CD4-positive, alpha-beta T cell (primary cell): Measurements from ENCODE around the gene WDR86. TPM values are rescaled to one million over a fixed set of nuclear protein-coding genes. Genes with fewer than 3 reads are reported as not detected.
A peak's percentile ranks its signal among the peaks of the same experiment; 100 is the strongest.

ENCODE experiments used
- ATAC-seq: fragments of 200-7000 bp; cut with Tn5 transposase; one replicate; pipeline ENCODE4 v1.10.0; 2022; ENCODE audit warnings: mild to moderate bottlenecking; ENCODE audit not compliant: poor library complexity
- CTCF ChIA-PET: fragments of 350-600 bp; sonication (Branson Sonifier 250); formaldehyde crosslinking; loops from one replicate; lab custom pipeline; 2021; ENCODE audit warnings: antibody characterized with exemption, inconsistent platforms; lab: Charles Lee
- POLR2A ChIA-PET: fragments of 350-600 bp; sonication (Branson Sonifier 250); formaldehyde crosslinking; loops from one replicate; lab custom pipeline; 2021; ENCODE audit warnings: antibody characterized with exemption, inconsistent platforms; lab: Charles Lee
- DNase-seq, 14 experiments: peaks; one replicate each; pipeline ENCODE4 v3.0.0-alpha.2; 2013 to 2020; ENCODE audit warnings: mixed read lengths in 2 of 14
- H3K27ac ChIP-seq, 2 donors: one replicate each; pipeline versions ENCODE4 v1.5.1 to v1.7.0; 2013; ENCODE audit warnings: low read length in 2 of 2, low read depth in 1 of 2, mild to moderate bottlenecking in 1 of 2
- H3K27me3 ChIP-seq, 2 experiments: 1 replicate in 1 of 2; 2 replicates in 1 of 2; pipeline versions ENCODE4 v1.6.1 to v1.7.0; 2013; ENCODE audit warnings: low read length in 2 of 2, control low read depth in 1 of 2, mild to moderate bottlenecking in 1 of 2, moderate library complexity in 1 of 2; ENCODE audit not compliant: insufficient read depth in 2 of 2, control insufficient read depth in 1 of 2
- H3K36me3 ChIP-seq: one replicate; pipeline ENCODE4 v1.6.1; 2013; ENCODE audit warnings: low read length, control low read depth; ENCODE audit not compliant: insufficient read depth
- H3K4me1 ChIP-seq: one replicate; pipeline ENCODE4 v1.6.1; 2013; ENCODE audit warnings: low read length, control low read depth; ENCODE audit not compliant: insufficient read depth
- H3K4me3 ChIP-seq: one replicate; pipeline ENCODE4 v1.5.1; 2013; ENCODE audit warnings: mild to moderate bottlenecking, low read length, moderate library complexity
- H3K9me3 ChIP-seq, 2 experiments: 1 replicate in 1 of 2; 2 replicates in 1 of 2; pipeline versions ENCODE4 v1.6.1 to v1.7.0; 2013; ENCODE audit warnings: low read length in 2 of 2, mild to moderate bottlenecking in 2 of 2, control low read depth in 1 of 2, moderate library complexity in 1 of 2; ENCODE audit not compliant: control insufficient read depth in 1 of 2, insufficient read depth in 1 of 2
- H3K27ac Mint-ChIP-seq: one replicate; pipeline ENCODE4 v1.8.0; 2020; ENCODE audit warnings: mixed read lengths
- H3K27me3 Mint-ChIP-seq: one replicate; pipeline ENCODE4 v1.8.0; 2021; ENCODE audit warnings: mixed read lengths
- H3K36me3 Mint-ChIP-seq: one replicate; pipeline ENCODE4 v1.8.0; 2021; ENCODE audit warnings: low read depth, mixed read lengths
- H3K4me1 Mint-ChIP-seq: one replicate; pipeline ENCODE4 v1.8.0; 2021; ENCODE audit warnings: low read depth, mixed read lengths
- H3K4me3 Mint-ChIP-seq: one replicate; pipeline ENCODE4 v1.8.0; 2020; ENCODE audit warnings: mild to moderate bottlenecking, mixed read lengths
- H3K9me3 Mint-ChIP-seq: one replicate; pipeline ENCODE4 v1.8.0; 2020; ENCODE audit warnings: mixed read lengths
- intact Hi-C, 2 experiments: fragments of 100-400 bp; cut with DNase I in 1 of 2; cut with micrococcal nuclease in 1 of 2; formaldehyde crosslinking; loops; one replicate each; pipeline versions ENCODE4 v1.15.1 to v1.9.0; 2023 to 2025; cut with DNase I, micrococcal nuclease
- total RNA-seq, 174 experiments: library from RNA in 2 of 174; stranded (reverse) in 2 of 174; gene quantifications; one replicate each; pipeline ENCODE4 v1.2.3 and lab custom pipeline; 2021 to 2026
- TF ChIP-seq, protein P1 (sequence below): fragments of 200-600 bp; IDR thresholded peaks from one replicate; pipeline ENCODE4 v1.8.0; 2022; ENCODE audit warnings: antibody characterized with exemption, mild to moderate bottlenecking

Gene WDR86
- total RNA-seq, 2 experiments from 2014 or later, result 5.6 to 6.2 TPM

DNA sequence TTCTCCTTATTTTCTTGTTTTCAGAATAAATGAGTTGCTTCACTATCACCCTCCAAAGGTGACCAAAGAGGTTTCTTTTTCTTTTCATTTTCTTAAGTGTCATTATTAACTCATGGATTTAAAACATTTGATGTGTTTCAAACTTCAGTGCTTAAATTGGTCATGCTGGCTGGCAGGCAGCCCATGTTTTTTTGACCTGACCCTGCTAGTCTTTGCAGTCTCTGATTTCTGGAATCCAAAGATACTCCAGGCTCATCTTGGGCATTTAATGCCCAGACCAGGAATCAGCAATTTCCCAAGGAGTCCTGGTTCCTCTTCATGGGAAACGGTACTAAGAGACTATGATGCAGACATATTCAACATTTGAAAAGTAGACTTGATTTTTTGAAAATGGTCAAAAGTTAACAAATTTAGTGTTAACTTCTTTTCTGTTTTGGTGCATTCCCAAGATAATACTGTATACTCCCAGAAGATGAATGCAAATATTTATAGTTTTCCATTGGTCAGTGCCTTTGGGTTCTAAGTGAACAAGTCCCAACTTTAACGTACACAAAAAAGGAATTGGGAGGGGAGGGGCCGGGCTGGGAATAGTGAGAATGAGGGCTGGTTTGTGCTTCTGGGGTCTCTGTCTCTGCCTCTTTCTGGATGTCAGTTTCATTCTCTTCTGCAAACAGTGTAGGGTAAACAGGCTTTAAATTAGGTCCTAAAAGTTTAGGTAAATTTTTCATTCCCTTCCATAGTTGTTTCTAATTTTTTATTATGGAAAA, 48.5 kb downstream of the WDR86 start:
- intact Hi-C loops, result no loop called here
- POLR2A ChIA-PET, result interaction anchor here (1.2 kb wide), 1 partner anchor 11 kb away, joined by 4 read pairs; no protein-coding TSS in a partner anchor
- Mint-ChIP-seq H3K4me3 (no peak overlapping the region), H3K27me3 (no peaks in the 10 kb centered on the region), H3K9me3 (no peaks in the 10 kb centered on the region), H3K4me1 (no peaks in the 10 kb centered on the region), H3K36me3 (peaks cover 72% of the 10 kb centered on the region), H3K27ac (no peak overlapping the region)
- no peaks in the 10 kb centered on the region for H3K27me3 ChIP-seq
- ATAC-seq (no peak), DNase-seq (no peak)
- TF ChIP-seq, protein P1, sequence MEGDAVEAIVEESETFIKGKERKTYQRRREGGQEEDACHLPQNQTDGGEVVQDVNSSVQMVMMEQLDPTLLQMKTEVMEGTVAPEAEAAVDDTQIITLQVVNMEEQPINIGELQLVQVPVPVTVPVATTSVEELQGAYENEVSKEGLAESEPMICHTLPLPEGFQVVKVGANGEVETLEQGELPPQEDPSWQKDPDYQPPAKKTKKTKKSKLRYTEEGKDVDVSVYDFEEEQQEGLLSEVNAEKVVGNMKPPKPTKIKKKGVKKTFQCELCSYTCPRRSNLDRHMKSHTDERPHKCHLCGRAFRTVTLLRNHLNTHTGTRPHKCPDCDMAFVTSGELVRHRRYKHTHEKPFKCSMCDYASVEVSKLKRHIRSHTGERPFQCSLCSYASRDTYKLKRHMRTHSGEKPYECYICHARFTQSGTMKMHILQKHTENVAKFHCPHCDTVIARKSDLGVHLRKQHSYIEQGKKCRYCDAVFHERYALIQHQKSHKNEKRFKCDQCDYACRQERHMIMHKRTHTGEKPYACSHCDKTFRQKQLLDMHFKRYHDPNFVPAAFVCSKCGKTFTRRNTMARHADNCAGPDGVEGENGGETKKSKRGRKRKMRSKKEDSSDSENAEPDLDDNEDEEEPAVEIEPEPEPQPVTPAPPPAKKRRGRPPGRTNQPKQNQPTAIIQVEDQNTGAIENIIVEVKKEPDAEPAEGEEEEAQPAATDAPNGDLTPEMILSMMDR, result no peak
- peaks cover 54% of the 10 kb centered on the region for H3K36me3 ChIP-seq
- H3K4me3 ChIP-seq, result no peak overlapping the region
- CTCF ChIA-PET, result interaction anchor here (2.1 kb wide), 1 partner anchor 46 kb away, joined by 6 read pairs; no protein-coding TSS in a partner anchor
- no peaks in the 10 kb centered on the region for H3K9me3 ChIP-seq
- peaks cover 2% of the 10 kb centered on the region for H3K4me1 ChIP-seq
- no peak overlapping the region for H3K27ac ChIP-seq

DNA sequence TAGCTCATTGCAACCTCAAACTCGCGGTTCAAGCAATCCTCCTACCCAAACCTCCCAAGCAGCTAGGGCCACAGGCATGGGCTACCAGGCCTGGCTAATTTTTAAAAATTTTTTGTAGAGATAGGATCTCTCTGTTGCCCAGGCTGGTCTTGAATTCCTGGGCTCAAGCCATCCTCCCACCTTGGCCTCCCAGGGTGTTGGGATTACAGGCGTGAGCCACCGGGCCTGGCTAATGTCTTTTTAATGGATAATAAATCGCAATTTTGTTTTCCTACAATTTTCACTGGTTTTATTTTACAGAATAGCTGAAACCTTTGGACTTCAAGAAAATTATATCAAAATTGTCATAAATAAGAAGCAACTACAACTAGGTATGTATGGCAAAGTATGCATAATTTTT, 57.3 kb downstream of the WDR86 start:
- CTCF ChIA-PET, result interaction anchor here (1.0 to 6.2 kb wide), 8 partner anchors 11 to 96 kb away, joined by 3 to 83 read pairs (median 6); partner anchors contain the start of gene NUB1
- ATAC-seq (no peak), DNase-seq (no peak)
- H3K36me3 Mint-ChIP-seq, result peaks cover 76% of the 10 kb centered on the region
- no peaks in the 10 kb centered on the region for H3K9me3 Mint-ChIP-seq
- intact Hi-C loops, result loop anchor here (5.0 to 10.0 kb wide), 2 partner anchors 125 to 522 kb away; partner anchors contain the start of genes ABCF2 (in 2 of the 2) and PRKAG2 (in 1 of the 2)
- no peaks in the 10 kb centered on the region for H3K9me3 ChIP-seq
- H3K4me1 Mint-ChIP-seq, result peaks cover 50% of the 10 kb centered on the region
- H3K27ac ChIP-seq, result peak overlapping the region; percentile 60 to 93
- no peak overlapping the region for H3K4me3 Mint-ChIP-seq
- no peaks in the 10 kb centered on the region for H3K27me3 Mint-ChIP-seq
- POLR2A ChIA-PET, result interaction anchor here (0.7 to 5.0 kb wide), 11 partner anchors 12 to 280 kb away, joined by 3 to 65 read pairs (median 4); partner anchors contain the start of genes ABCF2, NUB1 and WDR86
- TF ChIP-seq, protein P1, result no peak
- peaks cover 45% of the 10 kb centered on the region for H3K4me1 ChIP-seq
- H3K27ac Mint-ChIP-seq, result peak overlapping the region; percentile 94
- H3K27me3 ChIP-seq, result no peaks in the 10 kb centered on the region
- H3K36me3 ChIP-seq, result peaks cover 54% of the 10 kb centered on the region
- peak overlapping the region; percentile 10 for H3K4me3 ChIP-seq

DNA sequence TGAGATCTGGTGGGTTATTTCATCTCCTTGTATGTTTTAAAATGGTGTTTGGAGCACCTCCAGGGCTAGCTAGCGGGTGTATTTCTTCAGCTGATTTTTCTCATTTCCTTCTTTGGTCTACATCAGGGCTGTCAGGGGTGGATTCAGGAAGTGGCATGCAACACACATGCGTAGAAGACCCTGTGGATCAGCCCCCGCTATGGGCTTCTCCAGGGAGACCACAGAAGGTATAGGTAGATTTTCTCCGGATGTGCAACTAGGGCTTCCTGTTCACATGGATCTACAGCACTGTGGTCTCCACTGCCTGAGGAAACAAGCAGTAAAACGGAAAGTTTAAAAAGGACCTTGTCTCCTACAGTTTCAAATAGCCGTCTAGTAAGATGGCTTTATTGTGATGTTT, 57.9 kb downstream of the WDR86 start:
- intact Hi-C loops, result loop anchor here (5.0 to 10.0 kb wide), 2 partner anchors 125 to 523 kb away; partner anchors contain the start of genes ABCF2 (in 2 of the 2) and PRKAG2 (in 1 of the 2)
- peaks cover 46% of the 10 kb centered on the region for H3K4me1 ChIP-seq
- POLR2A ChIA-PET, result interaction anchor here (0.7 to 5.0 kb wide), 11 partner anchors 11 to 280 kb away, joined by 3 to 65 read pairs (median 5); partner anchors contain the start of genes ABCF2, NUB1 and WDR86
- H3K36me3 ChIP-seq, result peaks cover 59% of the 10 kb centered on the region
- Mint-ChIP-seq H3K4me3 (peak overlapping the region; percentile 70), H3K36me3 (peaks cover 77% of the 10 kb centered on the region), H3K27me3 (no peaks in the 10 kb centered on the region), H3K9me3 (no peaks in the 10 kb centered on the region), H3K4me1 (peaks cover 53% of the 10 kb centered on the region), H3K27ac (peak overlapping the region; percentile 94)
- TF ChIP-seq, protein P1, result no peak
- H3K9me3 ChIP-seq, result no peaks in the 10 kb centered on the region
- no peaks in the 10 kb centered on the region for H3K27me3 ChIP-seq
- CTCF ChIA-PET, result interaction anchor here (1.0 to 6.2 kb wide), 7 partner anchors 10 to 97 kb away, joined by 3 to 83 read pairs (median 6); partner anchors contain the start of gene NUB1
- H3K4me3 ChIP-seq, result peak overlapping the region; percentile 10
- H3K27ac ChIP-seq, result peak overlapping the region; percentile 60 to 93
- ATAC-seq (peak; percentile 71), DNase-seq (peak in 12 of 14 experiments; percentile 21 to 94 (median 48))
